Liver (tissue), 9 donors: Measurements from ENCODE around the gene ITGAE. TPM values are rescaled to one million over a fixed set of nuclear protein-coding genes. Genes with fewer than 3 reads are reported as not detected.

ENCODE experiments used
- DNase-seq: peaks from one replicate; pipeline ENCODE4 v3.0.0-alpha.2; 2017; ENCODE audit warnings: low spot score
- H3K27ac ChIP-seq, 2 donors: one replicate each; pipeline ENCODE4 v1.7.0; 2013; ENCODE audit warnings: inconsistent platforms in 2 of 2, low read length in 2 of 2, control low read depth in 1 of 2, low read depth in 1 of 2, mild to moderate bottlenecking in 1 of 2
- H3K27me3 ChIP-seq, 4 donors: one replicate each; pipeline versions ENCODE4 v1.6.1 to v1.7.0; 2013; ENCODE audit warnings: low read length in 3 of 4, inconsistent platforms in 1 of 4, mild to moderate bottlenecking in 1 of 4, moderate library complexity in 1 of 4; ENCODE audit not compliant: control insufficient read depth in 4 of 4, insufficient read depth in 4 of 4
- H3K36me3 ChIP-seq, 4 donors: one replicate each; pipeline versions ENCODE4 v1.6.1 to v1.7.0; 2013; ENCODE audit warnings: low read length in 3 of 4, mild to moderate bottlenecking in 3 of 4, low read depth in 1 of 4, moderate library complexity in 1 of 4; ENCODE audit not compliant: control insufficient read depth in 4 of 4, insufficient read depth in 3 of 4
- H3K4me1 ChIP-seq, 4 donors: one replicate each; pipeline versions ENCODE4 v1.6.1 to v1.7.0; 2013; ENCODE audit warnings: low read length in 3 of 4, mild to moderate bottlenecking in 3 of 4, moderate library complexity in 1 of 4; ENCODE audit not compliant: control insufficient read depth in 4 of 4, insufficient read depth in 4 of 4
- H3K4me3 ChIP-seq, 3 donors: one replicate each; pipeline versions ENCODE4 v1.6.1 to v1.7.0; 2013; ENCODE audit warnings: low read length in 3 of 3, control low read depth in 1 of 3, low read depth in 1 of 3, mild to moderate bottlenecking in 1 of 3
- H3K9ac ChIP-seq, 2 donors: one replicate each; pipeline ENCODE4 v1.7.0; 2013; ENCODE audit warnings: low read length in 2 of 2, mild to moderate bottlenecking in 2 of 2, moderate library complexity in 2 of 2, control low read depth in 1 of 2, low read depth in 1 of 2
- H3K9me3 ChIP-seq, 4 donors: one replicate each; pipeline versions ENCODE4 v1.6.1 to v1.7.0; 2013; ENCODE audit warnings: low read length in 3 of 4; ENCODE audit not compliant: control insufficient read depth in 4 of 4
- EGR1 ChIP-seq, 2 donors: IDR thresholded peaks; 2 replicates each; pipeline ENCODE4 v1.6.1; 2016 to 2018; ENCODE audit warnings: antibody characterized with exemption in 2 of 2, low read depth in 2 of 2
- FOXA1 ChIP-seq: IDR thresholded peaks from 2 replicates; pipeline ENCODE4 v1.6.1; 2016; ENCODE audit warnings: antibody characterized with exemption
- FOXA2 ChIP-seq: IDR thresholded peaks from 2 replicates; pipeline ENCODE4 v1.6.1; 2016; ENCODE audit warnings: antibody characterized with exemption
- GABPA ChIP-seq, 2 donors: IDR thresholded peaks in 1 of 2; conservative IDR thresholded peaks in 1 of 2; 2 replicates each; pipeline ENCODE4 v1.6.1; 2016; ENCODE audit warnings: antibody characterized with exemption in 2 of 2, mild to moderate bottlenecking in 1 of 2, moderate library complexity in 1 of 2
- HNF4A ChIP-seq, 2 donors: conservative IDR thresholded peaks; 2 replicates each; pipeline ENCODE4 v1.6.1; 2016; ENCODE audit warnings: antibody characterized with exemption in 2 of 2, mild to moderate bottlenecking in 2 of 2
- HNF4G ChIP-seq: IDR thresholded peaks from 2 replicates; pipeline ENCODE4 v1.6.1; 2016; ENCODE audit warnings: antibody characterized with exemption
- JUND ChIP-seq, 2 donors: IDR thresholded peaks; 2 replicates each; pipeline ENCODE4 v1.6.1; 2016; ENCODE audit warnings: antibody characterized with exemption in 2 of 2
- RAD21 ChIP-seq, 2 donors: IDR thresholded peaks; 2 replicates each; pipeline ENCODE4 v1.6.1; 2016; ENCODE audit warnings: antibody characterized with exemption in 2 of 2, mild to moderate bottlenecking in 2 of 2
- RXRA ChIP-seq, 2 donors: IDR thresholded peaks; 2 replicates each; pipeline ENCODE4 v1.6.1; 2017 to 2018; ENCODE audit warnings: antibody characterized with exemption in 2 of 2, mild to moderate bottlenecking in 1 of 2
- SP1 ChIP-seq: IDR thresholded peaks from 2 replicates; pipeline ENCODE4 v1.6.1; 2018; ENCODE audit warnings: antibody characterized with exemption, mild to moderate bottlenecking
- TAF1 ChIP-seq: conservative IDR thresholded peaks from 2 replicates; pipeline ENCODE4 v1.6.1; 2016; ENCODE audit warnings: antibody characterized with exemption, mild to moderate bottlenecking
- YY1 ChIP-seq: IDR thresholded peaks from 2 replicates; pipeline ENCODE4 v1.6.1; 2016; ENCODE audit warnings: antibody characterized with exemption, mild to moderate bottlenecking
- ZBTB33 ChIP-seq: IDR thresholded peaks from 2 replicates; pipeline ENCODE4 v1.6.1; 2016; ENCODE audit warnings: antibody characterized with exemption
- whole genome bisulfite sequencing: extraction: QIAGEN DNeasy Blood & Tissue Kit; methylation state at CpG from one replicate; pipeline ENCODE4 v1.1.7; 2013; 5-methylcytosine and 5-hydroxymethylcytosine counted together
- polyA plus RNA-seq, 2 donors: library from polyadenylated mRNA; stranded (reverse) in 1 of 2; unstranded in 1 of 2; fragments of 200-250 nt in 1 of 2; fragments of >200 nt in 1 of 2; fragmentation: Nextera tagmentation in 1 of 2; extraction: Ambion mirVana in 1 of 2; gene quantifications; one replicate each; pipeline versions ENCODE4 v1.2.1 to v1.2.3, GENCODE V29; 2013 to 2015
- total RNA-seq, 2 donors: library from RNA; depleted of rRNA; stranded (reverse); fragments of >200 nt; gene quantifications; one replicate each; pipeline ENCODE4 v1.2.3, GENCODE V29; 2014
- TF ChIP-seq, protein P1 (sequence below): fragments of 150-350 bp; IDR thresholded peaks from 2 replicates; pipeline ENCODE4 v1.5.1; 2017; ENCODE audit warnings: improper control_type of control experiment, low read depth, low read length; ENCODE audit not compliant: missing input control
- TF ChIP-seq, protein P2 (sequence below): IDR thresholded peaks from 2 replicates; pipeline ENCODE4 v1.6.1; 2016; ENCODE audit warnings: antibody characterized with exemption
- TF ChIP-seq, protein P3 (sequence below): IDR thresholded peaks from 2 replicates; pipeline ENCODE4 v1.6.1; 2016; ENCODE audit warnings: antibody characterized with exemption, mild to moderate bottlenecking
- TF ChIP-seq, protein P4 (sequence below): IDR thresholded peaks from 2 replicates; pipeline ENCODE4 v1.6.1; 2016; ENCODE audit warnings: antibody characterized with exemption
- donor health status: healthy.
- donor health status: healthy.
- donor health status: healthy.
- donor health status: healthy.
- donor health status: healthy.

The ITGAE gene
- total and polyA plus RNA-seq, 4 donors = 6.5 to 17.7 (median 12.1) TPM

DNA sequence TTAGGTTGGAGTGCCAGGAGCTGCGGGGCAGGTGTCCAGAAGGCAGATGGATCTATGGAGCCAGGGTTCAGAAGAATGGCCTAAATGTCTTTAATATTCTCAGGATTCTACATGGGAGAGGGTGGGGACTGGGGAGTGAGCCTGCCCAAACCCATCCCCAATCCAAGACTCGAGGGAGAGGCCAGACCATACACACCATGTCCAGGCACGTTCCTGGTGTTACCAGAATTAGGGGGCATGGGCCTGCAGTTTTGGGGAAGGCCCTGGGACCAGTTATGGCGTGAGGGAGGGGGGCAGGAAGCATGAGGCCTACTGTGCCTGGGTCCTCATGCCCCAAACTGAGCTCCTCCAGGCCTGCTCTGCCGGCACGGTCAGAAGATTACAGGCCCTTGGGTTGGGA lies 134.5 kb downstream of the ITGAE start:
- no peak for TF ChIP-seq YY1
- TF ChIP-seq TAF1 = no peak
- no peak for TF ChIP-seq EGR1 (IDR thresholded peaks at IDR 0.05; ENCODE audit: low read depth in 2 of 2)
- TF ChIP-seq HNF4A (conservative IDR thresholded peaks at IDR 0.05) = no peak
- TF ChIP-seq, protein P1, sequence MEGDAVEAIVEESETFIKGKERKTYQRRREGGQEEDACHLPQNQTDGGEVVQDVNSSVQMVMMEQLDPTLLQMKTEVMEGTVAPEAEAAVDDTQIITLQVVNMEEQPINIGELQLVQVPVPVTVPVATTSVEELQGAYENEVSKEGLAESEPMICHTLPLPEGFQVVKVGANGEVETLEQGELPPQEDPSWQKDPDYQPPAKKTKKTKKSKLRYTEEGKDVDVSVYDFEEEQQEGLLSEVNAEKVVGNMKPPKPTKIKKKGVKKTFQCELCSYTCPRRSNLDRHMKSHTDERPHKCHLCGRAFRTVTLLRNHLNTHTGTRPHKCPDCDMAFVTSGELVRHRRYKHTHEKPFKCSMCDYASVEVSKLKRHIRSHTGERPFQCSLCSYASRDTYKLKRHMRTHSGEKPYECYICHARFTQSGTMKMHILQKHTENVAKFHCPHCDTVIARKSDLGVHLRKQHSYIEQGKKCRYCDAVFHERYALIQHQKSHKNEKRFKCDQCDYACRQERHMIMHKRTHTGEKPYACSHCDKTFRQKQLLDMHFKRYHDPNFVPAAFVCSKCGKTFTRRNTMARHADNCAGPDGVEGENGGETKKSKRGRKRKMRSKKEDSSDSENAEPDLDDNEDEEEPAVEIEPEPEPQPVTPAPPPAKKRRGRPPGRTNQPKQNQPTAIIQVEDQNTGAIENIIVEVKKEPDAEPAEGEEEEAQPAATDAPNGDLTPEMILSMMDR = no peak
- TF ChIP-seq, protein P2, sequence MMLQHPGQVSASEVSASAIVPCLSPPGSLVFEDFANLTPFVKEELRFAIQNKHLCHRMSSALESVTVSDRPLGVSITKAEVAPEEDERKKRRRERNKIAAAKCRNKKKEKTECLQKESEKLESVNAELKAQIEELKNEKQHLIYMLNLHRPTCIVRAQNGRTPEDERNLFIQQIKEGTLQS = no peak
- no peak for TF ChIP-seq ZBTB33
- TF ChIP-seq FOXA1 = no peak
- no peak for TF ChIP-seq RAD21 (IDR thresholded peaks at IDR 0.05)
- TF ChIP-seq, protein P3, sequence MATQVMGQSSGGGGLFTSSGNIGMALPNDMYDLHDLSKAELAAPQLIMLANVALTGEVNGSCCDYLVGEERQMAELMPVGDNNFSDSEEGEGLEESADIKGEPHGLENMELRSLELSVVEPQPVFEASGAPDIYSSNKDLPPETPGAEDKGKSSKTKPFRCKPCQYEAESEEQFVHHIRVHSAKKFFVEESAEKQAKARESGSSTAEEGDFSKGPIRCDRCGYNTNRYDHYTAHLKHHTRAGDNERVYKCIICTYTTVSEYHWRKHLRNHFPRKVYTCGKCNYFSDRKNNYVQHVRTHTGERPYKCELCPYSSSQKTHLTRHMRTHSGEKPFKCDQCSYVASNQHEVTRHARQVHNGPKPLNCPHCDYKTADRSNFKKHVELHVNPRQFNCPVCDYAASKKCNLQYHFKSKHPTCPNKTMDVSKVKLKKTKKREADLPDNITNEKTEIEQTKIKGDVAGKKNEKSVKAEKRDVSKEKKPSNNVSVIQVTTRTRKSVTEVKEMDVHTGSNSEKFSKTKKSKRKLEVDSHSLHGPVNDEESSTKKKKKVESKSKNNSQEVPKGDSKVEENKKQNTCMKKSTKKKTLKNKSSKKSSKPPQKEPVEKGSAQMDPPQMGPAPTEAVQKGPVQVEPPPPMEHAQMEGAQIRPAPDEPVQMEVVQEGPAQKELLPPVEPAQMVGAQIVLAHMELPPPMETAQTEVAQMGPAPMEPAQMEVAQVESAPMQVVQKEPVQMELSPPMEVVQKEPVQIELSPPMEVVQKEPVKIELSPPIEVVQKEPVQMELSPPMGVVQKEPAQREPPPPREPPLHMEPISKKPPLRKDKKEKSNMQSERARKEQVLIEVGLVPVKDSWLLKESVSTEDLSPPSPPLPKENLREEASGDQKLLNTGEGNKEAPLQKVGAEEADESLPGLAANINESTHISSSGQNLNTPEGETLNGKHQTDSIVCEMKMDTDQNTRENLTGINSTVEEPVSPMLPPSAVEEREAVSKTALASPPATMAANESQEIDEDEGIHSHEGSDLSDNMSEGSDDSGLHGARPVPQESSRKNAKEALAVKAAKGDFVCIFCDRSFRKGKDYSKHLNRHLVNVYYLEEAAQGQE = no peak
- TF ChIP-seq JUND (IDR thresholded peaks at IDR 0.05) = no peak
- no peak for TF ChIP-seq FOXA2
- TF ChIP-seq, protein P4, sequence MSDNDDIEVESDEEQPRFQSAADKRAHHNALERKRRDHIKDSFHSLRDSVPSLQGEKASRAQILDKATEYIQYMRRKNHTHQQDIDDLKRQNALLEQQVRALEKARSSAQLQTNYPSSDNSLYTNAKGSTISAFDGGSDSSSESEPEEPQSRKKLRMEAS = no peak
- H3K36me3 ChIP-seq = peaks cover under 1 to 7% (median 4%) of the 10 kb centered on the region in 4 donors
- H3K4me1 ChIP-seq = peaks cover 0 to 32% (median 27%) of the 10 kb centered on the region in 4 donors
- H3K27me3 ChIP-seq = no peaks in the 10 kb centered on the region
- no peak overlapping the region for H3K4me3 ChIP-seq
- H3K27ac ChIP-seq = no peak overlapping the region
- no peaks in the 10 kb centered on the region for H3K9me3 ChIP-seq
- no peak for DNase-seq
- H3K9ac ChIP-seq = no peak overlapping the region
- WGBS = 84% methylated on average over 6 of the region's 6 CpGs

DNA sequence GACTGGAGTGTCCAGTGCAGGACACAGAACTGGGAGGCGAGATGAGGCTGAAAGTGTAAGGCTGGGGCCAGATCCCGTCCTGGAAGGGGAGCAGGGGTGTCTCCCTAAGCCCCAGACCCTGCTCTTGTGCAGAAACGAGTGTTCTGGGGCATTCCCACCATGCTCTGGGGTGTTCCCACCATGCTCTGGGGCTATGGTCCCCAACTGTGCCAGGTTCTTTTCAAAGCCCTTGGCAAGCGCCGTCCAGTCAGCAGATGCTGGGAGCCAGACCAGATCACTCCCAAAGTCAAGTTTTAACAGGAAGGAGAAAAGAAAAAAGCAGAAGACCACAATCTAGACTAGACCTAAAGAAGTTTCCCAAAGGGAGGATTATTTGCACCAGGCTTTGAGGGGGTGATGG lies 135.2 kb downstream of the ITGAE start:
- Histone ChIP-seq H3K27me3 (no peaks in the 10 kb centered on the region), H3K36me3 (peaks cover 0 to 7% (median 4%) of the 10 kb centered on the region in 4 donors), H3K4me1 (peaks cover 0 to 39% (median 30%) of the 10 kb centered on the region in 4 donors), H3K9ac (no peak overlapping the region), H3K27ac (no peak overlapping the region), H3K4me3 (no peak overlapping the region), H3K9me3 (no peaks in the 10 kb centered on the region)
- 89% methylated on average over 5 of the region's 5 CpGs for WGBS
- no peak for DNase-seq
- TF ChIP-seq GABPA (IDR thresholded peaks at IDR 0.05 in 1 of 2, conservative IDR thresholded peaks at IDR 0.05 in 1 of 2) (no peak), JUND (IDR thresholded peaks at IDR 0.05) (no peak), HNF4G (no peak), YY1 (no peak), FOXA1 (no peak), RXRA (IDR thresholded peaks at IDR 0.05) (no peak), RAD21 (IDR thresholded peaks at IDR 0.05) (no peak), EGR1 (IDR thresholded peaks at IDR 0.05; ENCODE audit: low read depth in 2 of 2) (no peak), SP1 (no peak), TAF1 (no peak)
- TF ChIP-seq, protein P1 = no peak
- TF ChIP-seq, protein P3 = no peak
